GM12878 (cell line): ENCODE results near the gene MORC4. TPM values are rescaled to one million over a fixed set of nuclear protein-coding genes. Genes with fewer than 3 reads are reported as not detected.

Source experiments
- ATAC-seq: fragments of 200-7000 bp; cut with Tn5 transposase; 3 replicates; pipeline ENCODE4 v1.9.1; 2020; ENCODE audit warnings: mild to moderate bottlenecking, moderate library complexity
- BruUV-seq: library from RNA; stranded (reverse); fragments of 400-500 nt; replicated peaks from 2 replicates; lab custom pipeline; 2021; lab: Mats Ljungman, UMichigan
- CTCF ChIA-PET: fragments of 300-600 bp; sonication (Branson Sonifier 250); formaldehyde crosslinking; extraction: SDS; loops from one replicate; lab custom pipeline; 2021; ENCODE audit warnings: inconsistent platforms; lab: Yijun Ruan, JAX
- POLR2A ChIA-PET: fragments of 350-600 bp; formaldehyde crosslinking; extraction: SDS; loops from one replicate; lab custom pipeline; 2021; ENCODE audit warnings: inconsistent platforms; lab: Charles Lee
- RAD21 ChIA-PET: fragments of 300-600 bp; sonication (Branson Sonifier 250); formaldehyde crosslinking; loops from one replicate; lab custom pipeline; 2023; ENCODE audit warnings: antibody characterized with exemption; ENCODE audit not compliant: unreplicated experiment; lab: Charles Lee
- SMC1A ChIA-PET: fragments of 300-600 bp; sonication (Branson Sonifier 250); formaldehyde crosslinking; loops from one replicate; lab custom pipeline; 2023; ENCODE audit not compliant: unreplicated experiment, uncharacterized antibody; lab: Charles Lee
- DNase-seq: peaks from one replicate; pipeline ENCODE4 v3.0.0-alpha.2; 2011; ENCODE audit warnings: low read depth, low spot score
- FAIRE-seq: peaks from 3 replicates; lab custom pipeline; 2011; peaks lifted over from hg19 to GRCh38; lab: Jason Lieb, UNC
- H2AFZ ChIP-seq: 2 replicates; pipeline ENCODE4 v1.6.0; 2011; ENCODE audit warnings: low read depth, low read length, control low read depth; ENCODE audit not compliant: control insufficient read depth
- H3K27ac ChIP-seq: 2 replicates; pipeline ENCODE4 v1.5.1; 2011; ENCODE audit warnings: control low read depth; ENCODE audit not compliant: control insufficient read depth, insufficient read depth
- H3K27me3 ChIP-seq, 2 experiments: replicated peaks in 1 of 2; 2 replicates each; pipeline versions ENCODE4 v1.6.0 to v1.6.1; 2011; ENCODE audit warnings: low read length in 1 of 2; ENCODE audit not compliant: control insufficient read depth in 2 of 2, insufficient read depth in 2 of 2
- H3K36me3 ChIP-seq, 2 experiments: 2 replicates each; pipeline ENCODE4 v1.5.1; 2011; ENCODE audit warnings: low read length in 1 of 2; ENCODE audit not compliant: control insufficient read depth in 2 of 2, insufficient read depth in 2 of 2
- H3K4me1 ChIP-seq: 2 replicates; pipeline ENCODE4 v1.6.1; 2011; ENCODE audit warnings: mild to moderate bottlenecking, low read length, moderate library complexity, mixed read lengths; ENCODE audit not compliant: control insufficient read depth, insufficient read depth
- H3K4me2 ChIP-seq: 2 replicates; pipeline ENCODE4 v1.6.0; 2011; ENCODE audit warnings: control low read depth; ENCODE audit not compliant: control insufficient read depth, insufficient read depth
- H3K4me3 ChIP-seq: fragments of 200-600 bp; sonication (generic); 2 replicates; pipeline ENCODE4 v1.5.1; 2016
- H3K79me2 ChIP-seq: 2 replicates; pipeline ENCODE4 v1.6.0; 2011; ENCODE audit warnings: low read length; ENCODE audit not compliant: control insufficient read depth, insufficient read depth
- H3K9ac ChIP-seq: 2 replicates; pipeline ENCODE4 v1.8.0; 2011; ENCODE audit warnings: low read length, control low read depth, mixed read lengths; ENCODE audit not compliant: control insufficient read depth, insufficient read depth
- H3K9me3 ChIP-seq: replicated peaks from 3 replicates; pipeline ENCODE4 v1.5.1; 2011; ENCODE audit warnings: mild to moderate bottlenecking, low read length; ENCODE audit not compliant: control insufficient read depth, insufficient read depth
- H4K20me1 ChIP-seq: 2 replicates; pipeline ENCODE4 v1.6.0; 2011; ENCODE audit not compliant: control insufficient read depth, insufficient read depth
- PBX3 ChIP-seq: IDR thresholded peaks from 2 replicates; pipeline ENCODE4 v1.6.1; 2011; ENCODE audit warnings: mild to moderate bottlenecking, low read depth, low read length, moderate library complexity; ENCODE audit not compliant: insufficient replicate concordance
- SMAD5 ChIP-seq: IDR thresholded peaks from 2 replicates; pipeline ENCODE4 v1.6.1; 2016; ENCODE audit warnings: antibody characterized with exemption, low read depth
- WRNIP1 ChIP-seq: IDR thresholded peaks from 2 replicates; pipeline ENCODE4 v1.6.1; 2011; ENCODE audit warnings: low read depth, low read length, improper control_type of control experiment, borderline replicate concordance
- ZSCAN29 ChIP-seq: fragments of 450-650 bp; IDR thresholded peaks from 2 replicates; pipeline ENCODE4 v1.6.1; 2017; ENCODE audit warnings: mild to moderate bottlenecking, moderate library complexity
- WGBS: methylation state at CpG from one replicate; pipeline ENCODE4 v1.1.6; 2016; ENCODE audit warnings: low lambda C conversion rate; ENCODE audit not compliant: insufficient replicate concordance, insufficient coverage; ENCODE audit errors: missing lambda C conversion rate; 5-methylcytosine and 5-hydroxymethylcytosine counted together
- in situ Hi-C: fragments of 300-500 bp; cut with MboI; formaldehyde crosslinking; loops from 9 replicates; pipeline ENCODE4 v1.14.3; 2018; ENCODE audit warnings: mixed read lengths
- intact Hi-C: fragments of 100-400 bp; cut with micrococcal nuclease; formaldehyde crosslinking; loops from one replicate; pipeline ENCODE4 v1.14.2; 2022; ENCODE audit not compliant: unreplicated experiment
- polyA plus RNA-seq, 11 experiments: library from polyadenylated mRNA; depleted of rRNA in 4 of 11; unstranded in 6 of 11; stranded (reverse) in 5 of 11; fragments of >200 nt; fragmentation: Nextera tagmentation in 4 of 11; fragmentation: Illumina TruSeq in 1 of 11; extraction: Ambion mirVana in 4 of 11; extraction: Trizol in 1 of 11; gene quantifications; 1 replicate in 1 of 11; 2 replicates in 10 of 11; pipeline versions ENCODE4 v1.2.1 to v1.2.3, GENCODE V29; 2011 to 2016; ENCODE audit warnings: inconsistent platforms in 2 of 11, missing spikeins in 2 of 11, low read depth in 1 of 11
- total RNA-seq, 4 experiments: library from RNA; depleted of rRNA in 3 of 4; stranded (reverse); fragments of >200 nt in 3 of 4; fragmentation: Illumina TruSeq in 1 of 4; extraction: Trizol in 1 of 4; gene quantifications; 2 replicates each; pipeline versions ENCODE4 v1.2.1 to v1.2.3, GENCODE V29; 2013 to 2021
- TF ChIP-seq, protein P1 (sequence below): fragments of 450-650 bp; formaldehyde crosslinking; IDR thresholded peaks from 2 replicates; pipeline ENCODE4 v1.4.0; 2022; ENCODE audit warnings: mild to moderate bottlenecking, moderate library complexity

Gene MORC4
- total and polyA plus RNA-seq, 10 of the 15 experiments (the other 5 are each of a cell fraction or from before 2014, with no cell fraction given), result 0.03 to 0.65 (median 0.26) TPM

DNA sequence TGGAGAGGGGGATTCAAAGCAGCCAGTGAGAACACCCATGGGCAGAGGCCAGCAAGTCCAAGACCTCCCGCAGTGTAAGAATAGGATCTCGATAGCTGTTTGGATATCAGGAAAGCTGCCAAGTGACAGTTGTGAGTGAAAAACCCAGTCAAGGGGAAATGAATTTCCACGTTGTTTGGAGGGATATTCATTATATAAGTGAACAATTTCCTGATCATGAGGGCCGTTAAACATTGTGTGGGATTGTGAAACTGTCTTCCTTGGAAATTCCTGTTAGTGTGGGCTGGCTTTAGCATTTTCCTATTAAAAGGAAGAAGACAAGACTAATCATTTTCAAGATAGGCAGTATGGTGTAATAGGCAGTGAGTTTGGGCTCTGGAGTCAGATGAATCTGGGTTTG is 64.8 kb downstream of the MORC4 start:
- Histone ChIP-seq H3K79me2 (no peaks in the 10 kb centered on the region), H3K36me3 (no peaks in the 10 kb centered on the region), H3K4me2 (no peak overlapping the region), H3K9me3 (no peaks in the 10 kb centered on the region), H3K27me3 (no peaks in the 10 kb centered on the region; a peak in 1 of 4 replicates), H4K20me1 (no peaks in the 10 kb centered on the region), H3K27ac (no peak overlapping the region), H3K9ac (no peak overlapping the region), H2AFZ (no peak overlapping the region), H3K4me3 (no peak overlapping the region), H3K4me1 (no peaks in the 10 kb centered on the region)
- ChIA-PET CTCF (no interaction called here), POLR2A (no interaction called here), RAD21 (no interaction called here), SMC1A (no interaction called here)
- FAIRE-seq (no peak), ATAC-seq (no peak), DNase-seq (no peak)
- no TSS peak for BruUV-seq
- in situ Hi-C loops, result no loop called here
- TF ChIP-seq WRNIP1, result no peak
- no peak for TF ChIP-seq SMAD5
- TF ChIP-seq ZSCAN29, result no peak
- TF ChIP-seq, protein P1, sequence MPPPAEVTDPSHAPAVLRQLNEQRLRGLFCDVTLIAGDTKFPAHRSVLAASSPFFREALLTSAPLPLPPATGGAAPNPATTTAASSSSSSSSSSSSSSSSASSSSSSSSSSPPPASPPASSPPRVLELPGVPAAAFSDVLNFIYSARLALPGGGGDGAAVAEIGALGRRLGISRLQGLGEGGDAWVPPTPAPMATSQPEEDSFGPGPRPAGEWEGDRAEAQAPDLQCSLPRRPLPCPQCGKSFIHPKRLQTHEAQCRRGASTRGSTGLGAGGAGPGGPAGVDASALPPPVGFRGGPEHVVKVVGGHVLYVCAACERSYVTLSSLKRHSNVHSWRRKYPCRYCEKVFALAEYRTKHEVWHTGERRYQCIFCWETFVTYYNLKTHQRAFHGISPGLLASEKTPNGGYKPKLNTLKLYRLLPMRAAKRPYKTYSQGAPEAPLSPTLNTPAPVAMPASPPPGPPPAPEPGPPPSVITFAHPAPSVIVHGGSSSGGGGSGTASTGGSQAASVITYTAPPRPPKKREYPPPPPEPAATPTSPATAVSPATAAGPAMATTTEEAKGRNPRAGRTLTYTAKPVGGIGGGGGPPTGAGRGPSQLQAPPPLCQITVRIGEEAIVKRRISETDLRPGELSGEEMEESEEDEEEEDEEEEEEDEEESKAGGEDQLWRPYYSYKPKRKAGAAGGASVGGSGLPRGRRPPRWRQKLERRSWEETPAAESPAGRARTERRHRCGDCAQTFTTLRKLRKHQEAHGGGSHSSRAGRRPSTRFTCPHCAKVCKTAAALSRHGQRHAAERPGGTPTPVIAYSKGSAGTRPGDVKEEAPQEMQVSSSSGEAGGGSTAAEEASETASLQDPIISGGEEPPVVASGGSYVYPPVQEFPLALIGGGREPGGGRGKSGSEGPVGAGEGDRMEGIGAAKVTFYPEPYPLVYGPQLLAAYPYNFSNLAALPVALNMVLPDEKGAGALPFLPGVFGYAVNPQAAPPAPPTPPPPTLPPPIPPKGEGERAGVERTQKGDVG (CRISPR knock-in tag), result no peak
- no peak for TF ChIP-seq PBX3
- 50% methylated on average over 4 of the region's 4 CpGs for WGBS
- intact Hi-C loops, result no loop called here
